GM12801 (cell line): ENCODE measurements around the gene HTR3A.

ENCODE experiments used
- TF ChIP-seq, protein P1 (sequence below): IDR thresholded peaks from one replicate; pipeline ENCODE4 v1.5.1; 2011; ENCODE audit warnings: control low read depth; ENCODE audit not compliant: insufficient read length; ENCODE audit errors: extremely low read depth

HTR3A gene

DNA sequence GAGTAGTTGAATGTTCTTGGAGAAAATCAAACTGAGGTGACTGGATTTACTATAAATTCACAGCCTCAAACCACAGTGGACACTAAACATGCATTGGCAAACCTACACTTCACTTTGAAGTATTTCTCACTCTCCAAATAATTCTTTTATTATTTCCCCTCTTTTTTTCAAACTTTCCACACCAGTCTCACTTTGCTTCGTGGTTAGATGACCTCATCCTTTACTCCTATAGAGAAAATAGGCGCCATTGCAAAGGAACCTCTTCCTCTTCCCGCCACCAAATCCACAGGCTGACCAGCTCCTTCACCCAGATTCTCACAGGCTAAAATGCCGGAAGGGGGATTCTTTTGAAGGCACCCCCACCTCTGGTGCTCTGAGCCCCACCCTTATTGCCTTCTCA is 33.4 kb downstream of the HTR3A start:
- TF ChIP-seq, protein P1, sequence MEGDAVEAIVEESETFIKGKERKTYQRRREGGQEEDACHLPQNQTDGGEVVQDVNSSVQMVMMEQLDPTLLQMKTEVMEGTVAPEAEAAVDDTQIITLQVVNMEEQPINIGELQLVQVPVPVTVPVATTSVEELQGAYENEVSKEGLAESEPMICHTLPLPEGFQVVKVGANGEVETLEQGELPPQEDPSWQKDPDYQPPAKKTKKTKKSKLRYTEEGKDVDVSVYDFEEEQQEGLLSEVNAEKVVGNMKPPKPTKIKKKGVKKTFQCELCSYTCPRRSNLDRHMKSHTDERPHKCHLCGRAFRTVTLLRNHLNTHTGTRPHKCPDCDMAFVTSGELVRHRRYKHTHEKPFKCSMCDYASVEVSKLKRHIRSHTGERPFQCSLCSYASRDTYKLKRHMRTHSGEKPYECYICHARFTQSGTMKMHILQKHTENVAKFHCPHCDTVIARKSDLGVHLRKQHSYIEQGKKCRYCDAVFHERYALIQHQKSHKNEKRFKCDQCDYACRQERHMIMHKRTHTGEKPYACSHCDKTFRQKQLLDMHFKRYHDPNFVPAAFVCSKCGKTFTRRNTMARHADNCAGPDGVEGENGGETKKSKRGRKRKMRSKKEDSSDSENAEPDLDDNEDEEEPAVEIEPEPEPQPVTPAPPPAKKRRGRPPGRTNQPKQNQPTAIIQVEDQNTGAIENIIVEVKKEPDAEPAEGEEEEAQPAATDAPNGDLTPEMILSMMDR: no peak

DNA sequence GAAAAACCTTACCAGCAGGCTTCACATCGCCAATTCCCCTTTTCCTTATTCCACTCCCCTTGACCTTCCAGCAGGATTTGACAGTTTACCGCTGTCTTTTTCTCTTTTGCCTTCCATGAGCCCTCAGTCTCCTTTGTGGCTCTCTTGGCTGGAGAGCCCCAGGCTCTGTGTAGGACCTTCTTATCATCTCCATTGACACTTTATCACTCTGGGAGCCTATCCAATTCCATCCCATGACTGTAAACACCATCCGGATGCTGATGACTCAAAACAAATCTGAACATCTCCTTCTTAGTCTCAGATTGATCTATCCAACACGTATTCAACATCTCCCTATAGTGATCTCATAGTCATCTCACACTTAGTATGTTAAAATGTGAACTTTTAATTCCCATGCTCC is 36.0 kb downstream of the HTR3A start:
- TF ChIP-seq, protein P1: no peak

DNA sequence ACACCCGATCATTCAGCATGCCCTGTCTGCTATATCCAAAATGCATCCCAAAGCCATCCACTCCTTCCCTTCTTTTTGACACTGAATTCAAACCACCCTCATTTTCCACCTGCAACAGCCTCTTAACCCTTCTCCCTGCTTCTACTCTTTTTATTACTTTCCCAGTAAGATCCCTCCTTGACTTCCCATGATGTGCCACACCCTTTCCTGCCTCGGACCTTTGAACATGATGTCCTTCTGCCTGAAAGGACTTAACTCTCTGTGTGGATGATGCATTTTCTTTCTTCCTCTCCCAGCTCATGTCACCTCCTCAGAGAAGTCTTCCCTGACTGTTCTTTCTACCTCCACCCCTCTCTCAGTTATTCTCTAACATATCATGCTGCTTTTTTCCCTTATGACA is 36.5 kb downstream of the HTR3A start:
- TF ChIP-seq, protein P1: no peak

DNA sequence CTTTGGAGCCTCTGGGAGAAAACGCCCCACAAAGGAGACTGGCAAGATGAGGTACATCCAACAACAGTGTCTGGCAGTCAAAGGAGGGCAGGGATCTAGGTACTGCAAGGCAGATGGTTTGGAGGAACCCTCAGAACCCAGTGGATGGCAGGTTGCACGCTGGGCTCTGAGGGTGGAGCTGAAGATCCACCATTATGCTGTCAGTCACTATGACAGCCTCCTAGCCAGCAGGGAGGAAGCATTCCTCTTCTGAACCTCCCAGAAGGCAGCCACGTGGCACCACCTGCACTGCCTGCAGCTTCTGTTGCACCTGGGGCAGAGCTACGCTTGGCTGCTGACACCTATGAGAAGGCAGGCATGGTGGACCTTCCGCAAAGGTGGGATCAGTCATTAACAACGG is 40.2 kb downstream of the HTR3A start:
- TF ChIP-seq, protein P1: no peak

DNA sequence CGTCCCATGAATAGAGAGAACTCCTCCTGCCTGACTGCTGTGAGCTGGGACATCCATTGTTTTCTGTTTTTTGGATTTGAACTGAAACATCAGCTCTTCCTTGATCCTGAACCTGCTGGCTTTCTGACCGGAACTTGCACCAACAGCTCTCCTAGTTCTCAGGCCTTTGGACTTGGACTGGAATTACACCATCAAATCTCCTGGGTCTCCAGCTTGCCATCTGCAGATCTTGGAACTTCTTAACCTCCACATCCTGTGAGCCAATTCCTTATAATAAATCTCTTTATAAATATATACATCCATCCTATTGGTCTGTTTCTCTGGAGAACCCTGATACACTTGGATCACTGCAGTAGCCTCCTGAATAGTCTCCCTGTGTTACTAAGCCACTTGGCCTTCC is 42.1 kb downstream of the HTR3A start:
- TF ChIP-seq, protein P1: no peak

DNA sequence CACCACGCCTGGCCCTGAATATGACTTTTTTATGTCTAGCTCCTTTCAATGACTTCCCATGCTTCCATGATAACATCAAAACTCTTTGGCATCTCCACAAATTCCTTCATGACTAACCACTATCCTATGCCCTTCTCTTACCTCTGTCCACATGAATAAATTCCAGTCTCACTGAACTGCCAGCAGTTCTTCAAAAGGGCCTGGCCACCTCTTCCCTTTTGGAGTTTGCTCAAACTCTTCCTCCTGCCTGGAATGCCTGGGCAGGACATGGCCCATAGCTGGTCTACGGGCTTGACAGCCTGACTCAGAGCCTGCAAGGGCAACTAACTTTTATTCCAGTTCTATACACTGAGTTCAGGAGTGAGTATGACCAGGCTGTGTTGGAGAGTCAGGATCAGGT is 42.8 kb downstream of the HTR3A start:
- TF ChIP-seq, protein P1: no peak

DNA sequence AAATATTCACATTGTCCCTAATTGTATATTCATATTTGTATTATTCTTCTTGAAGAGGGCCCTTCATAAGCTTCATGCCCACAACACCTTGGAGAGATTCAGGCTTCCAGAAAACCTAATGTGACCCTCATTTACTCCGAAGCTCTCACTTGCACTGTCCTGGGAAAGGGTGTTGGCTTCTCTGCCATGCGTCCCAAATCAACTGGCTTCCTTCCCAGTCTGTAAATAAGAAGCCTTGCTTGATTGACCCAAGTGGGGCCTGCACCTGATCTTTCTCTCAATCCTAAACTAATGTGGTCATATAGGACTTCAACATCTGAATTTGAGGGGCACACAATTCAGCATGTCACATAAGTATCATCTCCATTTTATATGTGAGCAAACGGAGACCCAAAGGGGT is 44.1 kb downstream of the HTR3A start:
- TF ChIP-seq, protein P1: no peak

DNA sequence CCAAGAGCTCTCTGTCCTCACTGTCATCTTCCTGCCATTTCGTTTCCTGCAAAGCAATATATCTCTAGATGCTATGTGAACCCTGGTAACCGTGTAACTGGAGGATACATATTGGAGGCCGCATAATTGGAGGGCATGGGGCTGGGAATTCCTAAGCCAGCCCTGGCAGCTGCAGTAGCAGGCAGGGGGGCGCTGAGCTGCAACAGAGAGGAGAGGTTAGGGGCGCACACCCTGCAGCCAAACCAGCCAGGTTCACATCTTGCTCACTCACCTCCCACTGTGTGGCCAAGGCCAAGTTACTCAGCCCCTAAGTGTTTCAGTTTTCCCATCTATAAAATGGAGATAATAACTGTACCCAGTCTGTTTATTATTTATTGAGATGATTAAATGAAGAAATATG is 44.7 kb downstream of the HTR3A start:
- TF ChIP-seq, protein P1: no peak
